Activated T-cell treated with anti-CD3 and anti-CD28 coated beads for 4 hours (primary cell): ENCODE data around the gene ZNF143.
"Not testable (repeated sequence)": the region's sequence is repeated elsewhere in the genome, so short reads cannot be mapped to it uniquely, and the experiment has no call there.

Experiments used
- DNase-seq: peaks from one replicate; pipeline ENCODE4 v3.0.0-alpha.2; 2020

ZNF143 gene

DNA sequence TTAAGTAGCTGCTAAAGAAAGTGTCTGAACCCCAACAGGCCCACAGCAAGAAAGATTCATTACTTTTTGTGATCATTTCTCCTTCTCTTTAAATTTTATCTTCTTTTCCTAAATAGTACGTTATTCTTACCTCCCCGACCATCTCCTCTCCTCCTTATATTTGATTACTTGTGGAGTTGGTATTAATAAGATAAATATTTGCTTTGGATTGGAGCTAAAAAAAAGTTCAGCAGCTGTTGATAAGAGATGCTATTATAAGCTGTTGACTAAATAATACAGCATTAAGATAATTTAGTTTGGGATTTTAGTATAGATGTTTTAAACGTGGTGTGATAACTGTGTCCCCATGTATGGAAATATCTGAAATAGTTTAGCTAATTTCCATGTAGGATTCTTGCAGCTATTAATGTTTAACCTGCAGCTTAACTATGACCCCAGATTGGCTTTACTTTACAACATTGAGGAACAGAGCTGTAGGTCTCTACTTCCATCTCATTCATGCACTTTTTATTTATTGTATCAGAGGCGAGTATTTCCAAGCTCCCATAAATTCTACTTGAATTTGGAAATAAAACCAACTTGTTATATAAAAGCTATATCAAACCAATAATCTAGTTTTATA is 37.8 kb downstream of the ZNF143 start:
- no peak for DNase-seq

DNA sequence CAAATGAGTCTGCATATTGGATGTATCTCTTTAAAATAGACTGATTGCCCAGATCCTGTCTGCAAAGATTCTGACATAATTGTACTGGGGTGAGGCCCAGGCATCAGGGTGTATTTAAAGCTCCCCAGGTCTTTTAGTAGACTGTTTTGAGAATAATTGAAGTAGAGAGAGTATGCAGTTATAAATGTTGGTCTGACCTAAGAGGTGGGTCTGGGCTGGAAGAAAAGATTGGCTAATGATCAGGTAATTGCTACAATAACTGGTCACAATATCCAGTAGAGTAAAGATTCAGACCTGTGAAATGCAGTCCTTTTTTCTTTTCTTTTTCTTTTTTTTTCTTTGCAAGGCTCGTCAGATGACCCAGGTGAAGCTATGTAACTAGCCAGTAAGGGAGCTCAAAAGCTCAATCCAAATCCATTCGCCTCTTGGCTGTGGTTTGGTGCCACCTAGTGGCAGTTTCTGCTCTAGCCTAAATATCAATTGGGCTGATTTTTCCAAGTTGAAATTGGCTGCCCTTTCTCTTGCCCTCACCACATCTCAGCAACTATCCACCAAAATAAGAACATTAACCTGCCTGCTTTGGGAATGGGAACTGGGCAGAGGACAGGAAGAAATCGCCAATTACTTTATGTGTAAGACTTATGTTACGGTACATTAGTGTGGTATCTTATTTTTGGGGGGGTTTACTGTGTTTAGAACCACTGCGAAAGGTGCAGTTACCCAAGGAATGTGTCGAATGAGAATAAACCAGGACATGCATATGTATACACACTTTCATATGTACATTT is 45.9 kb downstream of the ZNF143 start:
- peak; percentile 71 for DNase-seq

GRCh38 chr11:9507277-9507580 is 46.4 kb downstream of the ZNF143 start:
- DNase-seq: no peak

DNA sequence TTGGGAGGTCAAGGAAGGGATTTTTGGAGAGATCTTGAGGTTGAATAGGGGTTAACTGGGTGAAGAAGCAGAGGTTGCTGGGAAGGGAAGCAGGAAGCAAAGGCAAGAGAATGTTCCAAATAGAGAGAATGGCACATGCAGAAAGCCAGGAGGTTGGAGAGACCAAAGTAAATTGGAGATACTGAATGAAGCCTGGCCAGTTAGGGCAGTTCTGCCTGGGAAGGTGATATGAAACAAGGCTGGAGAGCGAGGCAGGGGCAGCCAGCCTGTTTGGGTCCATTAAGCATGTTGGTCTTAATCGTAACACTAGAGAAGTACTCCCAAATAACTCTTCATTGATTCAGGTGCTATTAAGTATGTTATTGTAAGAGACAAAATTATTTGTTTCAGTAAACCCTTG is 48.2 kb downstream of the ZNF143 start:
- DNase-seq: no peak

DNA sequence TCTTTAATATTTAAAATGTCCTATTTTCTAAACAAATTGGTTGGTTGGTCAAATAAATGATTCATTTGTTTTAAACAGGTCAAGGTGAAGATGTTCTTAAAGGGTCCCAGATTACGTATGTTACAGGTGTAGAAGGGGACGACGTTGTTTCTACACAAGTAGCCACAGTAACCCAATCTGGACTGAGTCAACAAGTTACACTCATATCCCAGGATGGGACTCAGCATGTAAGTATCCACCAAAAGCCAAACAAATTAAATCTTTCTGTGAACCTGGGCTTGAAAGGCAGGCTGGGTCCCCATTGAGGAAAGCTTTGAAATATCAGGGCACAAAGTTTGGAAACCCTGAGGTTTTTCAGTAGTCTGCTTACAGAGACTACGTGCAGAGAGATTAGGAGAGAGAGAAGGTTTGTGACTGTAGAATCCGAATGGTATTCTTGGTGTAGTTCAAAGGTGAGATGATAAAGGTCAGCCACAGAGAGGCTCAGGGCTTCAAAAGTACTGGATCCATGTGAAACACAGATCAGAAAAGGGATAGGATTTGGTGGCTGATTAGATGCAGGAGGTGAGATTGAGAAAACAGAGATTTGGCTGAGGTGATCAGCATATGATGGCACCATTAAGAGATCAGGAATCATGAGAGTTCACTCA is 51.7 kb downstream of the ZNF143 start:
- no peak for DNase-seq

- DNase-seq: not testable (repeated sequence)
Measured at GRCh38 chr11:9514576-9514975, 53.8 kb downstream of the ZNF143 start.

DNA sequence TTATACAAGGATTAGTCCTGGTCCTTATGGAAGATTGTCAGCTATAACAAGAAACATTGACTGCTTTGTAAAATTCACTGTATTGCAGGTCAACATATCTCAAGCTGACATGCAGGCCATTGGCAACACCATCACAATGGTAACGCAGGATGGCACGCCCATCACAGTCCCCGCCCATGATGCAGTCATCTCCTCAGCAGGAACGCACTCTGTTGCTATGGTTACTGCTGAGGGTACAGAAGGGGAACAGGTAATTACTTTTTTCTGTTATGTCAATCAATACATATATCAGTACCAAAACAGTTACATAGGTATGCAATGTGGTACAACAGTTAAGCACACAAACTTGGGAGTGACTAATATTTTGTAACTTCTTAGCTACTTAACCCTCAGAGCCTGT is 55.3 kb downstream of the ZNF143 start:
- no peak for DNase-seq

- no peak for DNase-seq
Measured at GRCh38 chr11:9518835-9519410, 58.1 kb downstream of the ZNF143 start.

DNA sequence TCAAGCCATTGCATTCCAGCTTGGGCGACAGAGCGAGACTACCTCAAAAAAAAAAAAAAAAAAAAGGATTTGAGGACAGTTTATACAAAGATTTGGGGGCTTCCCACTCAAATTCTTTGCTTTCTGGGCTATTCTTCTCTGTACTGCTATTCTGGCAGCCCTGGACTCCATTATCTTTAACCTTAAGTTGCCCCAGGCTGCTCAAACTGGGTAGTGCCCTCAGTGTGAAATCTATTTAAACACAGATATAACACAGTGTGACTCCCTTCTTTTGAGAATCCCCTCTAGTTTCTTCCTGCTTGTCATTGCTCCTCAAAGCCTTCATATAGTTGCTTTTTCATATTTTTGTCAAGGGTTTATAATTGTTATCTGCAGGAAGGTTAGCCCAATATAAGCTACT is 63.2 kb downstream of the ZNF143 start:
- DNase-seq: no peak

GRCh38 chr11:9525116-9525515 is 64.3 kb downstream of the ZNF143 start:
- no peak for DNase-seq

GRCh38 chr11:9527481-9528135 is 66.8 kb downstream of the ZNF143 start:
- no peak for DNase-seq

DNA sequence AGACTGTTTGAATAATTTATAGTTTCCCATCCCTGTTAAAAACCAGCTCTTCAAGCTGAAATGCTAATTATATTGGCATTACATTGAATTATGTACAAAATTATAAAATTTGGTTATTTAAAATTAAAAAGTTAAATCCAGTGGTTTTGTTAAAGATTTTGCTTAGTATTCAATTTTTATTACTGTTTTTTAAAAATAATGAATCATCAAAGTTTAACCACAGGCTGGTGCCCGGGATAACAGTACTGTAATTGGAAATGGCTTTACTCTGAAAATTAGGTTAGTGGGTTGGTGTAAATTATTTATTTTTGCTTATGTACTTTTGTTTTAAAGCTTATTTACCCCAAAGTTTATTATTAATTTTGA is 67.3 kb downstream of the ZNF143 start:
- DNase-seq: no peak

DNA sequence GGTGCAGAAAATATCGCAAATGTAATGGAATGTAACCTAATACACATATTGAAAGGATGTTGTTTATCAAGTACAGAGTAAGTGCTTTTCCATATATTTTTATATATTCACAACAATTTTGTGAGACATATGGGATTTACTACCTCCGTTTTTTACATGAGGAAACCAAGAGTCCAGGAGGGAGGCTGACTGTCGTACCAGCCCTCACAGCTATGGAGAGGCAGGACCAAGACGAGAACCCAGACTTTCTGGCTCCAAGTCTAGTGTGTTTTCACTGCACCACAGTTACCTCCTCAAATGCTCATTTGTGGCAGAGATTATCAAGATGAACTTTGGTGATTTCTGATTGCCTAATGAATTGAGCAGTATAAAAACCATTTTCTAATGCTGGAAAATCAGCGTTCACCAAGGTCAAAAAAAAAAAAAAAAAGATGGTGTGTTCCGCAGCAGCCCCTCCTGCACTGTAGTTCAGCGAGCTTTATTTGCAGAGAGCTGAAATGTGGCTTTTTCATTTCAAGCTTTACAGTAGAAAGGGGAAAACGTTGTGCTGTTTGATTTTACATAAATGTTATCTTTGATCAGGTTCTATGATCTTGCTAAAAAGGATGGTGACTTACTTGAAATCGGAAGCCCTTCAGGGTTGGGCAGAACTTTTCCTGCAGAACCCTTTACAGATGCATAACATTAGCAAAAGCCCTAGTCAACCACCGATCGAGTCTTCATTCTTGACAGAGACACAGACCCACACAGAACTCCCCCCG is 67.9 kb downstream of the ZNF143 start:
- DNase-seq: no peak

GRCh38 chr11:9529334-9529650 is 68.5 kb downstream of the ZNF143 start:
- no peak for DNase-seq

- DNase-seq: no peak
Measured at GRCh38 chr11:9530020-9530621, 69.3 kb downstream of the ZNF143 start.

GRCh38 chr11:9530901-9531625 is 70.3 kb downstream of the ZNF143 start:
- DNase-seq: no peak

DNA sequence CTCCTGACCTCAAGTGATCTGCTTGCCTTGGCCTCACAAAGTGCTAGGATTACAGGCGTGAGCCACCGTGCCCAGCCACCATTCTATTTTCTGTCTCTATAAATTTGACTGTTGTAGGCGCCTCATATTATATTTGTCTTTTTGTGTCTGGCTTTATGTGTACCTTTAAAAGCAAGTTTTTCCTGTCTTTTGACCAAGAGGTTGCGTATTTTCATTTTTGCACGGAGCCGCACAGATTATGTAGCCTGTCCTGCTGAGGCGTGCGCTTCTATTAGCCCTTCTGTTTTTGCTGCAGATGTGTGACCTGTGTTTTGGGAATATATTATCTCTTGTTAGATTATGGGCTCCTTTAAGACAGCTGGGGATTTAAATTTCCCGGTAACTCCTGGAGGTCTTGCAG is 72.2 kb downstream of the ZNF143 start:
- no peak for DNase-seq

GRCh38 chr11:9533736-9534473 is 73.1 kb downstream of the ZNF143 start:
- DNase-seq: no peak

- DNase-seq: peak; percentile 74
Measured at GRCh38 chr11:9535189-9535781, 74.5 kb downstream of the ZNF143 start.

- no peak for DNase-seq
Measured at GRCh38 chr11:9538548-9538947, 77.7 kb downstream of the ZNF143 start.

- not testable (repeated sequence) for DNase-seq
Measured at GRCh38 chr11:9549216-9549615, 88.4 kb downstream of the ZNF143 start.
